Mammary epithelial cell (primary cell): ENCODE measurements around the gene DNAJB6.

Source experiments
- EZH2 ChIP-seq: IDR thresholded peaks from 2 replicates; pipeline ENCODE4 v1.6.1; 2012; ENCODE audit warnings: low read length, inconsistent platforms, borderline replicate concordance
- TF ChIP-seq, protein P1 (sequence below), 2 donors: IDR thresholded peaks in 1 of 2; conservative IDR thresholded peaks in 1 of 2; 2 replicates each; pipeline ENCODE4 v1.5.1; 2011 to 2012; ENCODE audit warnings: inconsistent platforms in 2 of 2, low read length in 2 of 2, mild to moderate bottlenecking in 2 of 2, control low read depth in 1 of 2, low read depth in 1 of 2; ENCODE audit not compliant: insufficient read depth in 1 of 2; ENCODE audit errors: extremely low read depth in 1 of 2

DNA sequence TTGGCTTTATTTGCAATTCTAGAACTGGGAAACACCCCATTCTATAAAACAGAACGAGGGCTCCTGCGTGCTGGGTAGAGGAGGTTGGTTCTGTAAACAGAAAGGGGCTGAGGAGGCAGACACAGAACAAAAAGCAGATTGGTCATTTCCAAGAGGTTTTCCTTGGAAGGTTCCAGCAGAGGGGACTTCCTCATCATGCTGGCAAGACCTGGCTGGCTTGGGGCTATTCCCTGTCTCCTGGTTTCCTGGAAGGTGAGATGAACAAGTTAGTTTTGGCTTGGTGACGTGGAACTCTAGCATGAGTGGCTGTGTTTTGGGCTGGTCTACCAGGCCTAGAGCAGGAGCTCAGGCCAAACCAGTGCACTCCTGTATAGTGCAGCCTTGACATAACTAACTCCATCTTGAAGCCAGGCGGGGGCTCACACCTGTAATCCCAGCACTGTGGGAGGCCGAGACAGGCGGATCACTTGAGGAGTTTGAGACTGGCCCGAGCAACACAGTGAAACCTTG, 26.1 kb upstream of the DNAJB6 start:
- TF ChIP-seq EZH2, result no peak
- TF ChIP-seq, protein P1, sequence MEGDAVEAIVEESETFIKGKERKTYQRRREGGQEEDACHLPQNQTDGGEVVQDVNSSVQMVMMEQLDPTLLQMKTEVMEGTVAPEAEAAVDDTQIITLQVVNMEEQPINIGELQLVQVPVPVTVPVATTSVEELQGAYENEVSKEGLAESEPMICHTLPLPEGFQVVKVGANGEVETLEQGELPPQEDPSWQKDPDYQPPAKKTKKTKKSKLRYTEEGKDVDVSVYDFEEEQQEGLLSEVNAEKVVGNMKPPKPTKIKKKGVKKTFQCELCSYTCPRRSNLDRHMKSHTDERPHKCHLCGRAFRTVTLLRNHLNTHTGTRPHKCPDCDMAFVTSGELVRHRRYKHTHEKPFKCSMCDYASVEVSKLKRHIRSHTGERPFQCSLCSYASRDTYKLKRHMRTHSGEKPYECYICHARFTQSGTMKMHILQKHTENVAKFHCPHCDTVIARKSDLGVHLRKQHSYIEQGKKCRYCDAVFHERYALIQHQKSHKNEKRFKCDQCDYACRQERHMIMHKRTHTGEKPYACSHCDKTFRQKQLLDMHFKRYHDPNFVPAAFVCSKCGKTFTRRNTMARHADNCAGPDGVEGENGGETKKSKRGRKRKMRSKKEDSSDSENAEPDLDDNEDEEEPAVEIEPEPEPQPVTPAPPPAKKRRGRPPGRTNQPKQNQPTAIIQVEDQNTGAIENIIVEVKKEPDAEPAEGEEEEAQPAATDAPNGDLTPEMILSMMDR (conservative IDR thresholded peaks at IDR 0.05 in 1 of 2, IDR thresholded peaks at IDR 0.05 in 1 of 2; ENCODE audit: extremely low read depth in 1 of 2, insufficient read depth in 1 of 2, low read depth in 1 of 2, low read length in 2 of 2), result no peak
